ENCODE results near the gene CHCHD1. TPM values are rescaled to one million over a fixed set of nuclear protein-coding genes. Genes with fewer than 3 reads are reported as not detected.

The CHCHD1 gene
- total and polyA plus RNA-seq, 12 donors: 18.6 to 82.1 (median 22.0) TPM

DNA sequence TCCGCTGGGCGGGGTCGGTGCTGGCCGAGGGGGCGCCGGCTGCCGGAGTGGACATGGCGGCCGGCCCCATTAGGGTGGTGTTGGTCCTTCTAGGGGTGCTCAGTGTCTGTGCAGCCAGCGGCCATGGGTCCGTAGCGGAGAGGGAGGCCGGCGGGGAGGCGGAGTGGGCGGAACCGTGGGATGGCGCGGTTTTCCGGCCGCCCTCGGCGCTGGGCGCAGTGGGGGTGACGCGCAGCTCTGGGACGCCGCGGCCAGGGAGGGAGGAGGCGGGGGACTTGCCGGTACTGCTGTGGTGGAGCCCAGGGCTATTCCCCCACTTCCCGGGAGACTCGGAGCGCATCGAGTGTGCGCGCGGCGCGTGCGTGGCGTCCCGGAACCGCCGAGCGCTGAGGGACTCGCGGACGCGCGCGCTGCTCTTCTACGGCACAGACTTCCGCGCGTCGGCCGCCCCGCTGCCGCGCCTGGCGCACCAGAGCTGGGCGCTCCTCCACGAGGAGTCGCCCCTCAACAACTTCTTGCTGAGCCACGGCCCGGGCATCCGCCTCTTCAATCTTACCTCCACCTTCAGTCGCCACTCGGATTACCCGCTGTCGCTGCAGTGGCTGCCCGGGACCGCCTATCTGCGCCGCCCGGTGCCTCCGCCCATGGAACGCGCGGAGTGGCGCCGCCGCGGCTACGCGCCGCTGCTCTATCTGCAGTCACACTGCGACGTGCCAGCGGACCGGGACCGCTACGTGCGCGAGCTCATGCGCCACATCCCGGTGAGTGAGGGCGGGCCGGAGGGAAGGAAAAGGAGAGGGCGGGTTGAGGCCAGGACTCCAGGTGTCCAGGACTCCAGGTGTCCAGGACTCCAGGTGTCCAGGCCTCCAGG lies 9.3 kb upstream of the CHCHD1 start:
- peak overlapping the region; percentile 71 to 99 (median 83) for H3K4me3 ChIP-seq
- ATAC-seq (peak; percentile 81 to 94 (median 90)), DNase-seq (peak; percentile 76 to 83)
- WGBS, 2 donors: 0% methylated on average over 93 to 101 of the region's 101 CpGs
- no peaks in the 10 kb centered on the region for H3K27me3 ChIP-seq
- TF ChIP-seq, protein P1, sequence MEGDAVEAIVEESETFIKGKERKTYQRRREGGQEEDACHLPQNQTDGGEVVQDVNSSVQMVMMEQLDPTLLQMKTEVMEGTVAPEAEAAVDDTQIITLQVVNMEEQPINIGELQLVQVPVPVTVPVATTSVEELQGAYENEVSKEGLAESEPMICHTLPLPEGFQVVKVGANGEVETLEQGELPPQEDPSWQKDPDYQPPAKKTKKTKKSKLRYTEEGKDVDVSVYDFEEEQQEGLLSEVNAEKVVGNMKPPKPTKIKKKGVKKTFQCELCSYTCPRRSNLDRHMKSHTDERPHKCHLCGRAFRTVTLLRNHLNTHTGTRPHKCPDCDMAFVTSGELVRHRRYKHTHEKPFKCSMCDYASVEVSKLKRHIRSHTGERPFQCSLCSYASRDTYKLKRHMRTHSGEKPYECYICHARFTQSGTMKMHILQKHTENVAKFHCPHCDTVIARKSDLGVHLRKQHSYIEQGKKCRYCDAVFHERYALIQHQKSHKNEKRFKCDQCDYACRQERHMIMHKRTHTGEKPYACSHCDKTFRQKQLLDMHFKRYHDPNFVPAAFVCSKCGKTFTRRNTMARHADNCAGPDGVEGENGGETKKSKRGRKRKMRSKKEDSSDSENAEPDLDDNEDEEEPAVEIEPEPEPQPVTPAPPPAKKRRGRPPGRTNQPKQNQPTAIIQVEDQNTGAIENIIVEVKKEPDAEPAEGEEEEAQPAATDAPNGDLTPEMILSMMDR (IDR thresholded peaks at IDR 0.05): peak in 5 of 9 donors; percentile 20 to 43 (median 39)
- H3K9me3 ChIP-seq: no peaks in the 10 kb centered on the region
- peak overlapping the region; percentile 86 to 100 (median 98) for H3K27ac ChIP-seq
- peaks cover 24 to 47% (median 42%) of the 10 kb centered on the region in 9 donors for H3K4me1 ChIP-seq
- H3K36me3 ChIP-seq: peaks cover 0 to 81% (median 44%) of the 10 kb centered on the region in 9 donors
- intact Hi-C loops (cut with DNase I): loop anchor here in 1 of 10 donors (1.0 to 2.0 kb wide), 2 partner anchors 20 to 28 kb away; partner anchors contain the start of gene SEC24C

- Histone ChIP-seq H3K27ac (peak overlapping the region; percentile 86 to 100 (median 98)), H3K27me3 (no peaks in the 10 kb centered on the region), H3K4me1 (peaks cover 24 to 48% (median 42%) of the 10 kb centered on the region in 9 donors), H3K9me3 (no peaks in the 10 kb centered on the region), H3K36me3 (peaks cover 0 to 81% (median 36%) of the 10 kb centered on the region in 9 donors), H3K4me3 (peak overlapping the region; percentile 71 to 99 (median 83))
- TF ChIP-seq, protein P1 (IDR thresholded peaks at IDR 0.05): no peak
- ATAC-seq (peak in 3 of 8 donors; percentile 0 to 7 (median 0)), DNase-seq (no peak)
- intact Hi-C loops (cut with DNase I): loop anchor here in 1 of 10 donors (2.0 kb wide), 1 partner anchor 21 kb away; no protein-coding TSS in a partner anchor
- 2% methylated on average over 29 of the region's 29 CpGs for WGBS, 2 donors
Observed at GRCh38 chr10:73773152-73773879, 8.5 kb upstream of the CHCHD1 start.

- H3K4me1 ChIP-seq: peaks cover 24 to 48% (median 42%) of the 10 kb centered on the region in 9 donors
- WGBS, 2 donors: 10 to 23% methylated on average over 5 of the region's 5 CpGs
- peaks cover 0 to 81% (median 29%) of the 10 kb centered on the region in 9 donors for H3K36me3 ChIP-seq
- H3K9me3 ChIP-seq: no peaks in the 10 kb centered on the region
- no peaks in the 10 kb centered on the region for H3K27me3 ChIP-seq
- TF ChIP-seq, protein P1 (IDR thresholded peaks at IDR 0.05): peak in 1 of 9 donors; percentile 17
- ATAC-seq (no peak), DNase-seq (no peak)
- intact Hi-C loops (cut with DNase I): no loop called here
- H3K27ac ChIP-seq: peak overlapping the region in 2 of 10 donors; percentile 99 to 100
- peak overlapping the region in 7 of 10 donors; percentile 73 to 99 (median 85) for H3K4me3 ChIP-seq
Observed at GRCh38 chr10:73774637-73775036, 7.2 kb upstream of the CHCHD1 start.

- intact Hi-C loops (cut with DNase I): no loop called here
- Histone ChIP-seq H3K4me1 (peaks cover 18 to 62% (median 52%) of the 10 kb centered on the region in 9 donors), H3K4me3 (no peak overlapping the region), H3K9me3 (no peaks in the 10 kb centered on the region), H3K27me3 (no peaks in the 10 kb centered on the region), H3K27ac (no peak overlapping the region), H3K36me3 (peaks cover 0 to 65% (median 16%) of the 10 kb centered on the region in 9 donors)
- DNase-seq: no peak
- no peak for ATAC-seq
- TF ChIP-seq, protein P1 (IDR thresholded peaks at IDR 0.05): no peak
- 93% methylated on average over 5 of the region's 5 CpGs for WGBS, 2 donors
Observed at GRCh38 chr10:73779018-73779417, 2.8 kb upstream of the CHCHD1 start.
